ENCODE results near the gene RGS9.
"Not testable (repeated sequence)": the region's sequence is repeated elsewhere in the genome, so short reads cannot be mapped to it uniquely, and the experiment has no call there.

RGS9 gene

GRCh38 chr17:65137021-65137939 lies at the start of gene RGS9:
Gene RGS9, plus strand, starts transcription at chr17:65137370. Its CDS starts 171 bp downstream, at chr17:65137541.
- TF ChIP-seq CTCF (conservative IDR thresholded peaks at IDR 0.05; ENCODE audit: low read depth) = peak; percentile 98
- H3K27ac ChIP-seq = no peak within 1 kb of the TSS
- ChIA-PET CTCF (interaction anchor here (0.6 to 1.6 kb wide), 19 partner anchors 8 to 1863 kb away, joined by 3 to 6 read pairs (median 3); no protein-coding TSS in a partner anchor), POLR2A (ENCODE audit: low non-redundant PET) (no interaction called here)
- DNase-seq (ENCODE audit: low spot score) = peak; percentile 69

- ChIA-PET CTCF (interaction anchor here (0.6 to 1.5 kb wide), 2 partner anchors 12 to 741 kb away, joined by 4 read pairs; no protein-coding TSS in a partner anchor), POLR2A (ENCODE audit: low non-redundant PET) (interaction anchor here (0.7 to 0.9 kb wide), 3 partner anchors 11 to 29 kb away, joined by 3 to 12 read pairs (median 11); no protein-coding TSS in a partner anchor)
- TF ChIP-seq CTCF (conservative IDR thresholded peaks at IDR 0.05; ENCODE audit: low read depth) = no peak
- H3K27ac ChIP-seq = no peak overlapping the region
- no peak for DNase-seq (ENCODE audit: low spot score)
Measured at GRCh38 chr17:65088621-65089360, 48.4 kb upstream of the RGS9 start.

GRCh38 chr17:65092262-65092661 lies 44.9 kb upstream of the RGS9 start:
- TF ChIP-seq CTCF (conservative IDR thresholded peaks at IDR 0.05; ENCODE audit: low read depth) = no peak
- no peak overlapping the region for H3K27ac ChIP-seq
- no peak for DNase-seq (ENCODE audit: low spot score)
- ChIA-PET POLR2A (ENCODE audit: low non-redundant PET) (interaction anchor here (0.8 kb wide), 1 partner anchor 30 kb away, joined by 7 read pairs; no protein-coding TSS in a partner anchor), CTCF (interaction anchor here (0.6 kb wide), 1 partner anchor 869 kb away, joined by 3 read pairs; no protein-coding TSS in a partner anchor)

GRCh38 chr17:65092721-65093356 lies 44.3 kb upstream of the RGS9 start:
- CTCF ChIA-PET = interaction anchor here (0.6 kb wide), 2 partner anchors 175 to 869 kb away, joined by 3 read pairs; no protein-coding TSS in a partner anchor
- H3K27ac ChIP-seq; DNase-seq (ENCODE audit: low spot score): not testable (repeated sequence)
- POLR2A ChIA-PET (ENCODE audit: low non-redundant PET) = interaction anchor here (0.8 kb wide), 1 partner anchor 31 kb away, joined by 7 read pairs; no protein-coding TSS in a partner anchor

GRCh38 chr17:65093930-65094329 lies 43.2 kb upstream of the RGS9 start:
- no peak for TF ChIP-seq CTCF (conservative IDR thresholded peaks at IDR 0.05; ENCODE audit: low read depth)
- no peak overlapping the region for H3K27ac ChIP-seq
- DNase-seq (ENCODE audit: low spot score) = no peak
- CTCF ChIA-PET = no interaction called here
- POLR2A ChIA-PET (ENCODE audit: low non-redundant PET) = no interaction called here

GRCh38 chr17:65095465-65095864 lies 41.7 kb upstream of the RGS9 start:
- no peak for DNase-seq (ENCODE audit: low spot score)
- POLR2A ChIA-PET (ENCODE audit: low non-redundant PET) = no interaction called here
- H3K27ac ChIP-seq = no peak overlapping the region
- CTCF ChIA-PET = interaction anchor here (0.6 kb wide), 1 partner anchor 1878 kb away, joined by 3 read pairs; no protein-coding TSS in a partner anchor
- no peak for TF ChIP-seq CTCF (conservative IDR thresholded peaks at IDR 0.05; ENCODE audit: low read depth)

GRCh38 chr17:65096382-65096781 lies 40.8 kb upstream of the RGS9 start:
- POLR2A ChIA-PET (ENCODE audit: low non-redundant PET); H3K27ac ChIP-seq; DNase-seq (ENCODE audit: low spot score): not testable (repeated sequence)
- CTCF ChIA-PET = interaction anchor here (0.6 kb wide), 1 partner anchor 1877 kb away, joined by 3 read pairs; no protein-coding TSS in a partner anchor

Data from RWPE1 (cell line).